ENCODE results near the gene NALCN. TPM values are rescaled to one million over a fixed set of nuclear protein-coding genes. Genes with fewer than 3 reads are reported as not detected.

NALCN gene
- total and polyA plus RNA-seq, 2 of the 8 experiments (the other 6 are each of a cell fraction or from before 2014, with no cell fraction given): 0.26 to 0.54 TPM

- no peak overlapping the region for H2BK12ac ChIP-seq (ENCODE audit: low read depth, low read length)
- POLR2A ChIA-PET (ENCODE audit: partially characterized antibody): interaction anchor here (1.8 kb wide), 1 partner anchor 323 kb away, joined by 4 read pairs; no protein-coding TSS in a partner anchor
- no peaks in the 10 kb centered on the region for H3K79me2 ChIP-seq (ENCODE audit: control insufficient read depth in 1 of 2, insufficient read depth in 2 of 2, low read length in 2 of 2)
- no peak overlapping the region for H2BK20ac ChIP-seq (ENCODE audit: low read length)
- CTCF ChIA-PET (ENCODE audit: partially characterized antibody): interaction anchor here (0.6 to 12.8 kb wide), 8 partner anchors 8 to 1229 kb away, joined by 3 to 206 read pairs (median 4); no protein-coding TSS in a partner anchor
- H3K23ac ChIP-seq (ENCODE audit: insufficient read length): no peak overlapping the region
- H4K5ac ChIP-seq (ENCODE audit: insufficient read length, low read depth, low read length): no peak overlapping the region
- peaks cover 0 to 5% (median 0%) of the 10 kb centered on the region in 4 experiments; a peak in 1 of 7 replicates for H3K4me1 ChIP-seq (replicated peaks in 1 of 4; ENCODE audit: control insufficient read depth in 3 of 4, insufficient read depth in 4 of 4, low read length in 3 of 4)
- H3K56ac ChIP-seq (replicated peaks; ENCODE audit: insufficient read length, low read depth, low read length): no peak overlapping the region
- no peak overlapping the region for H3K27ac ChIP-seq (ENCODE audit: low read depth, low read length)
- no peak overlapping the region for H2BK15ac ChIP-seq (ENCODE audit: low read length)
- FAIRE-seq (no peak), DNase-seq (ENCODE audit: low read depth in 1 of 2, low spot score in 2 of 2) (no peak)
- H4K91ac ChIP-seq (replicated peaks; ENCODE audit: insufficient read length, low read length): no peak overlapping the region
- no peak overlapping the region for H2BK5ac ChIP-seq (ENCODE audit: low read depth, low read length)
- H2AFZ ChIP-seq (ENCODE audit: low read length): no peak overlapping the region
- no peak overlapping the region for H2AK5ac ChIP-seq (ENCODE audit: low read depth, low read length)
- no peak overlapping the region for H4K8ac ChIP-seq (ENCODE audit: extremely low read depth, insufficient read depth, low read length)
- no peaks in the 10 kb centered on the region for H3K9me3 ChIP-seq (ENCODE audit: insufficient read depth in 2 of 2, low read depth in 1 of 2, low read length in 1 of 2)
- no peak overlapping the region for H2BK120ac ChIP-seq (replicated peaks; ENCODE audit: low read depth, low read length)
- H3K4ac ChIP-seq (replicated peaks; ENCODE audit: insufficient read length, low read depth, low read length): no peak overlapping the region
- H3K4me3 ChIP-seq (ENCODE audit: extremely low read depth in 1 of 4, insufficient read depth in 2 of 4, low read depth in 3 of 4, low read length in 4 of 4): no peak overlapping the region
- no peaks in the 10 kb centered on the region; the same call in 1 of the 2 replicates for H3K23me2 ChIP-seq (ENCODE audit: low read depth, low read length)
- H3K27me3 ChIP-seq (replicated peaks in 1 of 4; ENCODE audit: control insufficient read depth in 3 of 4, extremely low read depth in 1 of 4, insufficient read depth in 3 of 4, low read length in 3 of 4): no peaks in the 10 kb centered on the region
- H3K14ac ChIP-seq (ENCODE audit: insufficient read length): no peak overlapping the region
- H4K20me1 ChIP-seq (replicated peaks in 1 of 2; ENCODE audit: control insufficient read depth in 1 of 2, insufficient read depth in 2 of 2, low read length in 2 of 2): no peaks in the 10 kb centered on the region
- H3K36me3 ChIP-seq (ENCODE audit: control insufficient read depth in 2 of 4, insufficient read depth in 4 of 4, low read length in 3 of 4): no peaks in the 10 kb centered on the region
- 64% methylated on average over 7 of the region's 7 CpGs; no CpG with 5 or more reads in 1 of the 2 experiments for WGBS, 2 experiments (ENCODE audit: extremely low coverage in 1 of 2, insufficient coverage in 1 of 2, insufficient read length in 1 of 2, insufficient replicate concordance in 2 of 2, low coverage in 1 of 2, low lambda C conversion rate in 2 of 2, missing lambda C conversion rate in 1 of 2)
- TF ChIP-seq RBBP5 (IDR thresholded peaks at IDR 0.05; ENCODE audit: borderline replicate concordance, low read depth, low read length): no peak
- no peak for TF ChIP-seq SAP30 (IDR thresholded peaks at IDR 0.05; ENCODE audit: insufficient read depth, insufficient replicate concordance, low read length)
- TF ChIP-seq NRF1 (IDR thresholded peaks at IDR 0.05; ENCODE audit: low read depth, low read length): no peak
- TF ChIP-seq EGR1 (IDR thresholded peaks at IDR 0.05; ENCODE audit: borderline replicate concordance, low read depth, low read length): no peak
- TF ChIP-seq POU5F1 (IDR thresholded peaks at IDR 0.05; ENCODE audit: low read depth, low read length): no peak
- no peak for TF ChIP-seq BACH1 (IDR thresholded peaks at IDR 0.05; ENCODE audit: low read length)
- no peak for TF ChIP-seq CBX5 (IDR thresholded peaks at IDR 0.05; ENCODE audit: low read depth, low read length)
- TF ChIP-seq, protein P1, sequence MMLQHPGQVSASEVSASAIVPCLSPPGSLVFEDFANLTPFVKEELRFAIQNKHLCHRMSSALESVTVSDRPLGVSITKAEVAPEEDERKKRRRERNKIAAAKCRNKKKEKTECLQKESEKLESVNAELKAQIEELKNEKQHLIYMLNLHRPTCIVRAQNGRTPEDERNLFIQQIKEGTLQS (IDR thresholded peaks at IDR 0.05; ENCODE audit: insufficient read depth, low read depth, low read length): no peak
- no peak for TF ChIP-seq USF2 (IDR thresholded peaks at IDR 0.05; ENCODE audit: low read length)
- no peak for TF ChIP-seq EZH2 (IDR thresholded peaks at IDR 0.05; ENCODE audit: low read depth, low read length, severe bottlenecking)
- TF ChIP-seq YY1 (IDR thresholded peaks at IDR 0.05; ENCODE audit: low read depth, low read length): no peak
- no peak for TF ChIP-seq CTBP2 (IDR thresholded peaks at IDR 0.05; ENCODE audit: borderline replicate concordance, insufficient read depth, insufficient read length, low read length)
- no peak for TF ChIP-seq SP4 (IDR thresholded peaks at IDR 0.05; ENCODE audit: low read length)
- H3K18ac ChIP-seq (ENCODE audit: extremely low read depth, low read length): no peak overlapping the region
- no peak overlapping the region for H3K4me2 ChIP-seq (ENCODE audit: insufficient read depth in 1 of 2, low read depth in 2 of 2, low read length in 2 of 2)
- H3K9ac ChIP-seq (replicated peaks in 1 of 4; ENCODE audit: extremely low read depth in 1 of 4, low read depth in 3 of 4, low read length in 3 of 4): no peak overlapping the region
- H3K79me1 ChIP-seq (ENCODE audit: low read depth, low read length): no peaks in the 10 kb centered on the region
Observed at GRCh38 chr13:101150998-101151397, 265.3 kb downstream of the NALCN start.

All from H1 (cell line).